Stimulated activated CD4-positive, alpha-beta T cell treated with anti-CD3 and anti-CD28 coated beads, Interleukin-12 subunit alpha, Interleukin-12 subunit beta, amount 100 ng/mL, for 24 hours (primary cell): Measurements from ENCODE around the gene TMEM185B.
A peak's percentile ranks its signal among the peaks of the same experiment; 100 is the strongest.
"Not testable (repeated sequence)": the region's sequence is repeated elsewhere in the genome, so short reads cannot be mapped to it uniquely, and the experiment has no call there.

Experiments
- DNase-seq, 2 experiments: peaks; one replicate each; pipeline ENCODE4 v3.0.0-alpha.2; 2020; ENCODE audit warnings: low read depth in 2 of 2

The TMEM185B gene

DNA sequence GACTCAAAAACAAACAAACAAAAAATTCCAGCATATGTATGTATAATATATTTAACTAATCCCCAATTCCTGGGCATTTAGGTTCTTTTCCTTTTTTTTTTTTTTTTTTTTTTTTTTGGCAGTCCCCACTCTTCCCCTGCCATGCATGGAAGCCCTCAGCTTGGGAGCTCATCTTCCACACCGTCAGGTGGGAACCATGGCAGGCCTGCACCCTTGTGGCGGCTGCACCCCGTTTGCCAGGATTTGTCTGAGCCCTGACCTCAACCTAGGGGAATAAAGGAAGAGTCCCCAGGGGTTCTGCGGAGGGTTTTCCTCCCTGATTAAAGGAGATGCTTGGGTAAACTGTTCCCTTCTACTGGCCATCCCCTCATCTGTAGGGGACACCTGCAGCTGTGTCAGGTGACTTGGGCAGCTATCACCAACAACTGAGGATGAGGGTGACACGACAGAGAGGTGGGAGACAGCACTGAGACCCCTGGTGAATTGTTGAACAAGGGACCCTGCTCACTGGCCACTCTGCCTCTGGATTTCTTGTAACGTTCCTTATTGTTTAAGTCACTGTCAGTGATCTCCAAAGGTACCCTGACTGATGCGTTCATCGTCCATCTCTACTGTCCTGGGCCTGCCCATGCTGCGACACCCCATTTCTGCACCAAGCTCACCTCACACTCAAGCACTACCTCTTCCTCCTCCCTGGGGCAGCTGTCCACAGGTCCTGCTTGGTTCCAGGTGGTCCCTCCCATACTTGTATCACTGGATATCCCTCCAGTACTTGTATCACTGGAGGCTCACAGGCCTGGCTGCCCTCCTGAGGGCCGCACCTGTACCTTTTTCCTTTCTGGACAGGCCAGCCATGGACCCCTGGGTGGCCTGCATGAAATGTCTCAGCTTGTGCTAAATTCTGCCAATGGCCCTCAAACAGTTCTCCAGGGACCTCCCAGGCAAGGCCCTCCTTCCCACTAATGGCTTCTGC lies 14.5 kb downstream of the TMEM185B start:
- no peak for DNase-seq

DNA sequence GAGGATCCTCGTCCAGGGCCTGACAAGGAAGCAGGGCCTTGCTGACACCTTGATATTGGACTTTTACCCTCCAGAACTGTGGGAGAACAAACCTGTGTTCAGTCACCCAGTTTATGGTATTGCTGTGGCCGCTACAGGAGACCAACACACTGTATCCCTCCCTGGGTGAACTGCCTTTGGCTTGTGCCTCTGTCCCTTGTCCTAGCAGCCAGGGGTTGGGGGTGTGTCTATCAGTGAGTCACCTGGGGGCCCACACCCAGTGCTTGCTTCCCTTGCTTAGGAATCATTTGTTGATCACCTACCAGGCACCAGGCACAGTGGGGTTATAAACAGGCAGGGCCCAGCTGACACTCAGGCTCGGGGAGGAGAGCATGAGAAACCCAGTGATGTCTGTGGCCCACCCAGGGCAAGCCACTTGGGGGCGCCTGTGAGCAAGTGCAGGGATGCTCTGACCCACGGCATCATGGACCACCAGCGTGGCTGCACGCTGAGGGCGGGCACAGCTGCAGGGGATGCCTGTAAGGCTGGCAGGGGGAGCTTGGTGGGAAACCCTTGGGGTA lies 17.1 kb downstream of the TMEM185B start:
- peak in 1 of 2 experiments; percentile 44 for DNase-seq

DNA sequence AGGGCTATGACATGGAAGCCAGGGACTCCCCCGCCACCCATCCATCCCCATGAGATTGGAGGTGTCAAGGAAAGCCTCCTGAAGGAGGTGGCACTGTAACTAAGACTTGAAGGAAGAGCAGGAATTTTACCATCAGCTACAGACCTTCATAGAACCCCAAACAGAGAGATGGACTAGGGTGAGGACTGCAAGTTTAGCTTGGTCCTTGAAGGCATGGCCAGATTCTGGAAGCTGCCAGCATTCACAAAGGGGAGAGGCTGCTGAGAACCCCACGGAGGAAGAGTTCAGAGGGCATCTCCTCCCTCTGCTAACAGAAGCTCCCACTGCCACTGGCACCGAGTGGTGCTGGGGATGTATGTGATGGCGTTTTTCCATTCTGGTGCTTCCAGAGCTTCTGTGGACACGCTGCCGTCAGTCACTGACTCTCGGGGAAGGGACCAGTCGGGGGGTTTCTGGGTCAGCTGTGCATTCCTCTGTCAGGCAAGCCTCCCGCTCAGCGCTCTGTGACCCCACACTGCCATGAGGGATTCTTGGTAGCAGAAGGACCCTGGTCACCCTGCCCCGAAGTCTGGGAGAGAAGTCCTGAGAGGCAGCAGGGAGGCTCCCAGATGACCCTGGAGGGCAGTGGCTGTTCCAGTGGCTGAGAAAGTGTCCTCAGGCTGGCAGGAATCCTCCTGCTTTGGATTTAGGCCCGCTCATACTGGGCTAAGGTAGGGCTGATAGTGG lies 18.1 kb downstream of the TMEM185B start:
- DNase-seq = no peak

- DNase-seq = no peak
Observed at GRCh38 chr2:120204417-120204816, 18.8 kb downstream of the TMEM185B start.

DNA sequence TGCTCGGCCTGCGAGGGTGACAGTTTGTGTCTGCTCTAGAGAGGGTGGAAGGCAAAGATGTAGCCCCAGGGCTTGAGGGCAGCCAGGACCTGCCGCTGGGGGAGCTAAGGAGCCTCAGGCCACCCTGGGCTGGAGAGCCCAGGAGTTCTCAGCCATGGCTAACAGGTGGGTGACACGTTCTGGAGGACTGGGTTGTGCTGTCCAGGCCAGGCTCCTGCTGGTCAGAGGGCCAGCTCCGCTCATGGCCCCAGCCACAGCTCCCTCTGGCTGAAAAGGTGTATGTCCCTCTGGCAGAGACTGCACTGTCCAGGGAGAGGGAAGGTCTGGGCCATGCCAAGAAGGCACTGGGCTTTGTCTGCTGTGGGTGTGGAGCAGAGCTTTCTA lies 19.2 kb downstream of the TMEM185B start:
- no peak for DNase-seq

GRCh38 chr2:120203251-120204021 lies 19.8 kb downstream of the TMEM185B start:
- no peak for DNase-seq

GRCh38 chr2:120199817-120200459 lies 23.3 kb downstream of the TMEM185B start:
- DNase-seq = not testable (repeated sequence)

DNA sequence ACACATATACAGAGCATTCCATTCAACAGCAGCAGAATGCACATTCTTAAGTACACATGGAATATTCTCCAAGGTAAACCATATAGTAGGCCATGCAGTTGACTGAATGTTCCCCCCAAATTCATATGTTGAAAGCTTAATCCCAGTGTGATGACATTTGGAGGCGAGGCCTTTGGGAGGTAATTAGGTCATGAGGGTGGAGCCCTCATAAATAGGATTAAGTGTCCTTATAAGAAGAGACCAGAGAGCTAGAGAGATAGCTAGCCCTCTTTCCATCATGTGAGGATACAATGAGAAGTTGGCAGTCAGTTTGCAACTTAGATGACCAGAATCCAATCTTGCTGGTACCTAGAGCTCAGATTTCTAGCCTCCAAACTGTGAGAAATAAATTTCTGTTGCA lies 27.6 kb downstream of the TMEM185B start:
- DNase-seq = no peak

GRCh38 chr2:120192280-120192679 lies 30.9 kb downstream of the TMEM185B start:
- no peak for DNase-seq

- no peak for DNase-seq
Observed at GRCh38 chr2:120189189-120189588, 34.0 kb downstream of the TMEM185B start.

DNA sequence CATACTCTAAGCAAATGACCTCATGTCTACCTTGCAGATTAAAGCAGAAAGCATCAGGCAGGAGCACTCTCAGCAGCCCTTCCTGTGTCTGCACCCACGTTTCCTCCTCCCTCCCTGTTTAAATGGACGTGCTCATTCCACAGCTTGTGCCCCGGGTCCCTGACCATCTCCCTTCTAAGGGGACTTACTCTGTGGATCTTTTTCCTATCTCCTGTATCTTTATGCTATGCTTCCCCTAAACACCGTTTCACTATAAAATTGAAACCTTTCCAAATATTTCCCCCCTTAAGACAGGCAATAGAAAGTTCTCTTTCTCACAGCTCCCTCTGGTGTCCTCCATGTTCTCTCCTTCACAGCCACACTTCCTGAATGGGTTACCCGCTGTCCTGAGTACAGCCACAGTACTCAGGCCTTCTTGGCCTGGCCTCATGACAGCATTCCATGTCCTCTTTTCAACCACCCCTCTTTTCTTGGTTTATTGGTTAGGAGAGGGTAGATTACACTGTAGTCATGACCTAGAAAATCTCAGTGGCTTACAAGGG lies 41.1 kb downstream of the TMEM185B start:
- no peak for DNase-seq

GRCh38 chr2:120180066-120180465 lies 43.1 kb downstream of the TMEM185B start:
- DNase-seq = no peak

DNA sequence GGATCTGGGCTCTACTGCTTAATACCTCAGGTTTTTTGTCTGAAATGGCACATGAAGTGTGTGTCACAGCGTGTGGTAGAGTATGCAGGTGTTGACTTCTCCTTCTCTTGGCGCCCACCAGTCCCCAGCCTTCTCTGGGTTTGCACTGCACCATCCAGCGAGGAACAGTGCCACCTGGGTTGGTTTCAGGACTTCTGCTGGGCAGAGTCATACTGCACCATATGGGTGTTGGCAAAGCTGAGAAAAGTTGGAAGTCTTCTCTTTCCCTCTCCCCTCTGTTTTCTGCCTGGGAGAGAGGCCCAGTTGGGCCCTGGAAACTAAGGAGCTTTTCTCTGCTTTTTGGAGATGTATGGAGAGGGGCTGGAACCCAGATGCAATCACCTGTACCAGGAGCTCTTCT lies 43.8 kb downstream of the TMEM185B start:
- DNase-seq = no peak

DNA sequence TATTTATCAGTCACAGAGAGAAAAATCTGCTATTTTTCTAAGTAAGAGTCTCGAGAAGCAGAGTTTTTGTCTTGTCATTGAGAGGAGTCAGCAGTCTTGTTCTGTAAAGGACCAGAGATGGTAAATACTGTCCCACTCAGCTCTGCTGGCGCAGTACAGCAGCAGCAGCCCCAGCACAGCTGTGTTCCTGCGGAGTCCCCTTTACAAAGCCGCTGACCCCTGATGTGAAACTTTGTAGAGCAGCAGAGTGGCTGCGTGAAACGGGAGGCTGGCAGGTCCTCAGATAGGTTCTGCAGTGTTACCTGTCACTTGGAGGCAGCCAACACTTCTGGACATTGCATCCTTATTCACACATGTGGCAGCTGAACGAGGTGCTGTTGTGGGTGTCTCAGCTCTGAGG lies 45.2 kb downstream of the TMEM185B start:
- DNase-seq = no peak

DNA sequence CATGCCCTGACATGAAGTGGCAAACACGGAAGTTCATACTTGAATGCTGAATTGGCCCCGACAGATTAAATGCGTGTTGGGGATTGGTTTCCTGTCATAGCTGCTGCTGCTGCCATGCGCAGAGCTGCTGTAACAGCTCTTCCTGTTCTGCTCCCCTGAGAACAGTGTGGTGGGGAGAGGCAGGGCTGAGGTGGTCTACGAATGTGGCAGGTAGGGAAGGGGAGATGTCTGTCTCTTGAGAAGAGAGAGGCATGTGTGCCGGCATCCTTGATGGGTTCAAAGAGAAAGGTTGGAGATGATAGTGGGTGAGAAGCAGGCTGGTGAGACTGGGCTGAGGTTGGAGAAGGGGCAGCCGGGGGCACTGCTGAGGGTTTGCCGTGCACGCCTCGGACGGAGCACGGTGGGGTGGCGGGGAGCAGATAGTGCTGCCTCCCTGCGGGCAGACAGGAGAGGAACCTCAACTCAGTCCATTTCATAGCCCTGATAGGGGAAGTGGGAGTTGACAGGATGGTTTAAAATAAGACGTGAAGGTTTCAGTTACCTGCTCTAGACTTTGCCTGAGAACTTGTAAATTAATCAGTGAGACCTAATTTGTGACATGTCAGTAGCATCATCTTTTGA lies 46.1 kb downstream of the TMEM185B start:
- DNase-seq = peak; percentile 52 to 67

DNA sequence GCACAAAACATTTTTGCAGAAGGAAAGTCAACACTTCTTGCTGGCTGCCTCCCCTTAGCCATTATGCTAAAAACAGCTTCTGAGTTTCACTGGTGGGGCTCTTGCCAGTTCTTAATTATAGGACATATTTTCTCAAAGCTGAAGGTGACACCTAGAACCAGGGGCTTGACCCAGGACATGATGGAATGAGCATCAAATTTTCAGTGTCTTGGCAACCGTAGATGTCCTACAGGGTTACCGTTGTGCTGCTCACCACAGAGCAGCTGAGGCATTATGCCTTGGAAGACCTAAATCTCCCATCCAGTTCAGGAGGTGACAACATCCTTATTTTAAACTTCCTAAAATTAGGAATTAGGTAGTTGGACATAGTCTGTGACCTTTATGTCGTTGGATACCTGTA lies 46.7 kb downstream of the TMEM185B start:
- no peak for DNase-seq

GRCh38 chr2:120174963-120175581 lies 48.1 kb downstream of the TMEM185B start:
- DNase-seq = no peak
